Loucy (cell line): ENCODE results near the gene MAGEF1.

Experiments used
- EZH2phosphoT487 ChIP-seq: fragments of 200-600 bp; IDR thresholded peaks from 2 replicates; pipeline ENCODE4 v1.6.1; 2018; ENCODE audit warnings: antibody characterized with exemption, mild to moderate bottlenecking, moderate library complexity, borderline replicate concordance
- TF ChIP-seq, protein P1 (sequence below): fragments of 200-600 bp; sonication (generic); conservative IDR thresholded peaks from 2 replicates; pipeline ENCODE4 v1.5.1; 2014; ENCODE audit warnings: mild to moderate bottlenecking, antibody characterized with exemption, low read length

DNA sequence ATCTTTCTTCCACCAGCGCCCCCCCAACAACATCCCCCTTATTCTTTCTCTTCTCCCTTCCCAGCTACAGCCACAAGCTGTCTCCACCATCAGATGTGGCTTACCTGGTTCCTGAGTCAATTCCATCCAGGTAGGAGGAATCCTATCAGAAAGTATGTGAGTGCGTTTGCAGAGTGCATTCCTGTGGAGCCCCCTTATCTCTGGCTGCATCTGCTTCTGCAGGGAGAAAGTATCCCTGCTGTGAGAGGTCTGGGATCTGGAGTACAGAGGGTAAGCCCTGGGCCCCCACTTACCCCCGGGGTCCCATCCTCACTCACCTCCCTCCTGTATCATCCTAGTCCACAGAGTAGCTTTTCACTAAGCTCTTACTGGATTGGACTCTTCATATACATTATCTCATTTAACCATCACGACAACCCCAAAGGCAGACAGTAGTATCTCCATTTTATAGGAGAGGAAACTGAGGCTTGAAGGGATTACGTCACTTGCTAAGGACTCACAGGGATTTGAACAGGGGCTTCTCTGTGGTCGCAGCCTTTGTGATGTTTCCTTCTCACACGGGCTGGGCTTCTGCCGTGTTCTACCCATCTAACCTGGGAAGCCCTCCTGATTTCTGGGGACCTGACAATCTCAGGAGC is 22.2 kb upstream of the MAGEF1 start:
- TF ChIP-seq, protein P1, sequence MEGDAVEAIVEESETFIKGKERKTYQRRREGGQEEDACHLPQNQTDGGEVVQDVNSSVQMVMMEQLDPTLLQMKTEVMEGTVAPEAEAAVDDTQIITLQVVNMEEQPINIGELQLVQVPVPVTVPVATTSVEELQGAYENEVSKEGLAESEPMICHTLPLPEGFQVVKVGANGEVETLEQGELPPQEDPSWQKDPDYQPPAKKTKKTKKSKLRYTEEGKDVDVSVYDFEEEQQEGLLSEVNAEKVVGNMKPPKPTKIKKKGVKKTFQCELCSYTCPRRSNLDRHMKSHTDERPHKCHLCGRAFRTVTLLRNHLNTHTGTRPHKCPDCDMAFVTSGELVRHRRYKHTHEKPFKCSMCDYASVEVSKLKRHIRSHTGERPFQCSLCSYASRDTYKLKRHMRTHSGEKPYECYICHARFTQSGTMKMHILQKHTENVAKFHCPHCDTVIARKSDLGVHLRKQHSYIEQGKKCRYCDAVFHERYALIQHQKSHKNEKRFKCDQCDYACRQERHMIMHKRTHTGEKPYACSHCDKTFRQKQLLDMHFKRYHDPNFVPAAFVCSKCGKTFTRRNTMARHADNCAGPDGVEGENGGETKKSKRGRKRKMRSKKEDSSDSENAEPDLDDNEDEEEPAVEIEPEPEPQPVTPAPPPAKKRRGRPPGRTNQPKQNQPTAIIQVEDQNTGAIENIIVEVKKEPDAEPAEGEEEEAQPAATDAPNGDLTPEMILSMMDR: no peak
- TF ChIP-seq EZH2phosphoT487: no peak
